HCT116 (cell line): Measurements from ENCODE around the gene ACTRT2. TPM values are rescaled to one million over a fixed set of nuclear protein-coding genes. Genes with fewer than 3 reads are reported as not detected.

Experiments
- ATAC-seq: fragments of 200-7000 bp; cut with Tn5 transposase; 2 replicates; pipeline ENCODE4 v1.9.1; 2020; ENCODE audit warnings: mild to moderate bottlenecking, moderate library complexity
- BruUV-seq: library from RNA; stranded (reverse); fragments of 400-500 nt; replicated peaks from 2 replicates; lab custom pipeline; 2021; lab: Mats Ljungman, UMichigan
- CTCF ChIA-PET: fragments of 300-600 bp; sonication (Branson Sonifier 250); formaldehyde crosslinking; loops from one replicate; lab custom pipeline; 2021; ENCODE audit warnings: antibody characterized with exemption; lab: Charles Lee
- POLR2A ChIA-PET: fragments of 300-600, 350-600 bp; sonication (Branson Sonifier 250); formaldehyde crosslinking; loops from one replicate; lab custom pipeline; 2021; ENCODE audit warnings: antibody characterized with exemption; lab: Charles Lee
- RAD21 ChIA-PET, 2 experiments: fragments of 300-600 bp; sonication (Branson Sonifier 250); formaldehyde crosslinking; loops; one replicate each; lab custom pipeline; 2023; ENCODE audit warnings: low total read pairs in 2 of 2; ENCODE audit not compliant: uncharacterized antibody in 2 of 2, unreplicated experiment in 2 of 2, low non-redundant PET in 1 of 2; lab: Charles Lee
- DNase-seq: peaks from one replicate; pipeline ENCODE4 v3.0.0-alpha.2; 2010; ENCODE audit warnings: low read depth, low spot score
- H2AFZ ChIP-seq: fragments of 200-600 bp; shearing (Covaris generic), sonication (generic); 2 replicates; pipeline ENCODE4 v1.6.1; 2017; ENCODE audit warnings: low read depth, mixed run types, mixed read lengths, antibody characterized with exemption, low read length; ENCODE audit not compliant: poor library complexity, severe bottlenecking
- H3K27ac ChIP-seq: 2 replicates; pipeline ENCODE4 v1.5.1; 2012; ENCODE audit warnings: low read depth, low read length
- H3K27me3 ChIP-seq: fragments of 200-600 bp; sonication (generic); 2 replicates; pipeline ENCODE4 v1.6.1; 2016; ENCODE audit warnings: mixed run types, low read length, mixed read lengths; ENCODE audit not compliant: insufficient read depth
- H3K36me3 ChIP-seq, 2 experiments: fragments of 200-500 bp in 1 of 2; fragments of 200-600 bp in 1 of 2; sonication (Bioruptor generic) in 1 of 2; sonication (generic) in 1 of 2; 2 replicates each; pipeline versions ENCODE4 v1.5.1 to v1.6.1; 2014 to 2016; ENCODE audit warnings: low read length in 2 of 2, inconsistent platforms in 1 of 2, mixed read lengths in 1 of 2, mixed run types in 1 of 2; ENCODE audit not compliant: insufficient read depth in 2 of 2, control insufficient read depth in 1 of 2
- H3K4me1 ChIP-seq, 2 experiments: fragments of 200-600 bp in 1 of 2; sonication (generic) in 1 of 2; 2 replicates each; pipeline versions ENCODE4 v1.5.1 to v1.6.1; 2012 to 2017; ENCODE audit warnings: low read length in 2 of 2, inconsistent platforms in 1 of 2, mild to moderate bottlenecking in 1 of 2, mixed read lengths in 1 of 2, mixed run types in 1 of 2, moderate library complexity in 1 of 2; ENCODE audit not compliant: insufficient read depth in 2 of 2, control insufficient read depth in 1 of 2
- H3K4me2 ChIP-seq: fragments of 200-600 bp; sonication (generic); 2 replicates; pipeline ENCODE4 v1.6.1; 2017; ENCODE audit warnings: mixed run types, low read length, mixed read lengths
- H3K4me3 ChIP-seq, 2 experiments: fragments of 200-600 bp in 1 of 2; sonication (generic) in 1 of 2; replicated peaks in 1 of 2; 2 replicates each; pipeline ENCODE4 v1.5.1; 2011 to 2016; ENCODE audit warnings: low read length in 2 of 2, control low read depth in 1 of 2, low read depth in 1 of 2, mild to moderate bottlenecking in 1 of 2, mixed read lengths in 1 of 2, mixed run types in 1 of 2
- H3K79me2 ChIP-seq: fragments of 200-600 bp; sonication (generic); 2 replicates; pipeline ENCODE4 v1.6.1; 2017; ENCODE audit warnings: mild to moderate bottlenecking, mixed run types, low read length, moderate library complexity, mixed read lengths; ENCODE audit not compliant: insufficient read depth
- H3K9ac ChIP-seq: fragments of 200-600 bp; sonication (generic); 2 replicates; pipeline ENCODE4 v1.6.1; 2016; ENCODE audit warnings: low read length, mixed read lengths
- H3K9me2 ChIP-seq: fragments of 200-600 bp; sonication (generic), shearing (Covaris generic); 2 replicates; pipeline ENCODE4 v1.6.1; 2017; ENCODE audit warnings: mixed run types, mild to moderate bottlenecking, moderate library complexity; ENCODE audit not compliant: insufficient read depth
- H3K9me3 ChIP-seq, 2 experiments: fragments of 200-500 bp in 1 of 2; fragments of 200-600 bp in 1 of 2; sonication (Bioruptor generic) in 1 of 2; sonication (generic) in 1 of 2; 2 replicates each; pipeline ENCODE4 v1.6.1; 2014 to 2017; ENCODE audit warnings: low read length in 2 of 2, mixed read lengths in 2 of 2, inconsistent platforms in 1 of 2, low read depth in 1 of 2, mild to moderate bottlenecking in 1 of 2, mixed run types in 1 of 2, moderate library complexity in 1 of 2; ENCODE audit not compliant: control insufficient read depth in 1 of 2, insufficient read depth in 1 of 2
- H4K20me1 ChIP-seq: fragments of 200-600 bp; sonication (generic), shearing (Covaris generic); 2 replicates; pipeline ENCODE4 v1.6.1; 2017; ENCODE audit warnings: mixed run types, mild to moderate bottlenecking, moderate library complexity; ENCODE audit not compliant: insufficient read depth
- CBX3 ChIP-seq: IDR thresholded peaks from 2 replicates; pipeline ENCODE4 v1.6.1; 2012; ENCODE audit warnings: low read depth
- CEBPB ChIP-seq: IDR thresholded peaks from 2 replicates; pipeline ENCODE4 v1.6.1; 2012; ENCODE audit warnings: low read depth
- EGR1 ChIP-seq: IDR thresholded peaks from 2 replicates; pipeline ENCODE4 v1.6.1; 2012; ENCODE audit warnings: low read depth
- EZH2 ChIP-seq: fragments of 200-600 bp; sonication (generic); IDR thresholded peaks from 2 replicates; pipeline ENCODE4 v1.6.1; 2017; ENCODE audit warnings: antibody characterized with exemption, mixed run types
- FOSL1 ChIP-seq: IDR thresholded peaks from 2 replicates; pipeline ENCODE4 v1.6.1; 2012; ENCODE audit warnings: low read depth
- SIN3A ChIP-seq: IDR thresholded peaks from 2 replicates; pipeline ENCODE4 v1.6.1; 2012; ENCODE audit warnings: low read depth
- SP1 ChIP-seq: IDR thresholded peaks from 2 replicates; pipeline ENCODE4 v1.6.1; 2012; ENCODE audit warnings: low read depth
- TCF7L2 ChIP-seq: IDR thresholded peaks from 2 replicates; pipeline ENCODE4 v1.7.0; 2011; ENCODE audit warnings: borderline replicate concordance, inconsistent platforms; ENCODE audit not compliant: insufficient read depth, insufficient read length; ENCODE audit errors: extremely low read depth
- YY1 ChIP-seq: IDR thresholded peaks from 2 replicates; pipeline ENCODE4 v1.6.1; 2011; ENCODE audit warnings: low read length, low read depth, moderate library complexity, mild to moderate bottlenecking; ENCODE audit not compliant: insufficient replicate concordance; ENCODE audit errors: extremely low read depth
- ZFX ChIP-seq: fragments of 450-650 bp; IDR thresholded peaks from 2 replicates; pipeline ENCODE4 v1.6.1; 2017
- intact Hi-C: fragments of 100-400 bp; cut with micrococcal nuclease; formaldehyde crosslinking; loops from 2 replicates; pipeline ENCODE4 v1.10.0; 2022
- total RNA-seq: library from RNA; stranded (reverse); gene quantifications from one replicate; pipeline ENCODE4 v1.2.1, GENCODE V29; 2021; ENCODE audit not compliant: unreplicated experiment
- TF ChIP-seq, protein P1 (sequence below): IDR thresholded peaks from 2 replicates; pipeline ENCODE4 v1.6.1; 2012; ENCODE audit warnings: low read depth
- TF ChIP-seq, protein P2 (sequence below): IDR thresholded peaks from 2 replicates; pipeline ENCODE4 v1.6.1; 2011; ENCODE audit warnings: mild to moderate bottlenecking, low read length, moderate library complexity; ENCODE audit not compliant: insufficient replicate concordance; ENCODE audit errors: extremely low read depth

ACTRT2 gene
- total RNA-seq, 1 experiment from 2014 or later = not detected

DNA sequence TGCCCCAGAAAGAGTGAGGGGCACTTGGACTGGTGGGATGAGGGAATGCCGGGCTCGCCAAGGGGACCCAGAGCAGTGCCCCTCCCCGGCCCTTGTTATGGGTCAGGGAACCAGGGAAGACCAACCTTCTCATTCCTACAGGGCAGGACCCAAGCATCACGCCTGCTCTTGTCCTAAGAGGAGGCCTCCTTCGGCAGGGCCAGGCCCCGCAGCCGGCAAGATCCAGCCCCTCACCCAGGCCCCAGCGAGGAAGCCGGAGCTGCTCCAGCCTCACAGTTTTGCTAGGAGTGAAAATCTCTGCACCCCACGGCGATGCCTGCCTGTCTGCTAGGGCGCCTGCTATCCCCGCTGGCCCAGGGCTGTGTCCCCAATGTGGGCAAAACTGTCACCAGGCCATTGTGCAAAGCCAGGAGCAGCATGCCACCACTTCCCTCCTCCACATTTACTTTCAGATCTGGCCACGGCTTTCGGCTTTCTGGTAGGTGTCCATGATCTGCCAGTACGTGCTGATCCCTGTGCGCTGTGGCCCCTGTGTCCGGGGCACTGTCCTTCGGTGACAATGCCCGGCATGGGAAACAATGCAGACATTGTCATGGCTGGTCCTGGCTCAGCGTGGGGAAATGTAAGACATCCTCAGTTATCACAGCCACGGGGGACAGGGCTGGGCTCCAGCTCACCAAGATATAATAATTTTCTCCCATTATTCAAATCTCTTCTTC, 9.6 kb downstream of the ACTRT2 start:
- ChIA-PET POLR2A (no interaction called here), CTCF (no interaction called here), RAD21 (no interaction called here)
- Histone ChIP-seq H3K4me3 (no peak overlapping the region), H3K9me2 (no peaks in the 10 kb centered on the region), H3K9me3 (no peaks in the 10 kb centered on the region), H2AFZ (no peak overlapping the region), H4K20me1 (no peaks in the 10 kb centered on the region), H3K4me1 (no peaks in the 10 kb centered on the region), H3K9ac (no peak overlapping the region), H3K36me3 (no peaks in the 10 kb centered on the region), H3K4me2 (no peak overlapping the region), H3K79me2 (no peaks in the 10 kb centered on the region), H3K27ac (no peak overlapping the region), H3K27me3 (peaks cover 8% of the 10 kb centered on the region; the same call in 1 of the 2 replicates)
- intact Hi-C loops = no loop called here
- TF ChIP-seq TCF7L2 (no peak), SIN3A (no peak)
- DNase-seq (no peak), ATAC-seq (no peak)
- BruUV-seq = no TSS peak

DNA sequence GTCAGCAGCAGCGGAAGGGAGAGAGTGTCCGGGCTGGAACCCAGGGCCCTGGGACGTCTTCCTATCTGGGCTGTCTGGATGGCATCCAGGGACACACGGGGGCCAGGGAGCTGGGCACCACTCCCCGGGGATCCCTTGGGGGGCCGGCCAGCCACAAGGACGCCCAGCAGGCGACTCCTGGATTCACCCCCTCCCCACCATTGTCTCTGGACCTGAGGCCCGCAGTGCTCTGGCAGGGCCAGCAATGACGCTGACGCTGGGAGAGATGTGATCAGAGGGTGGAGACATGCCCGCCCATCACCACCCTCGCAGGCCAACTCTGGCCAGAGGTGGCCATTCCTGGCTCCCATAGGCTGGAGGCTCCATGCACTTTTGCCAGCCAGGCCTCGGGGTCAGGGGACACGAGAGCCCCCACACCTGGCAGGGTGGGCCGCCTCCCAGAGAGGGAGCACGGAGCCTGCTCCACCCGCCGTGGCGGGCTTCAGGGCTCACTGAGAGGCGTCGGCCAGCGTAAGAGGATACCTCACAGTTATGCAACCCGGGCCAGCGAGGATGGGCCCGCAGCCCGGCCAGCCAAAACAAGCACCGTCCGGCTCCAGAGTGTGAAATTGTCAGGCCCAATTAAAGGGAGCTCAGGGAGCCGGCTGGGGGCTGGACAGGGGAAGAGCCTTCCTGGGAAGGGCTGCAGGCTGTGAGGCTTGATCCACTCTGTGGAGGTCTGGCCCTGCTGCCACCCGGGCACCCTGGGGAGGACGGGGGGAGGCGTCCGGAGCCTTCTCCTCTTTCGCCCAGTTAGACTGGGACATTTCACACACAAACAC, 10.3 kb downstream of the ACTRT2 start:
- ChIA-PET CTCF (no interaction called here), POLR2A (no interaction called here), RAD21 (no interaction called here)
- Histone ChIP-seq H2AFZ (no peak overlapping the region), H3K9me3 (no peaks in the 10 kb centered on the region), H3K36me3 (no peaks in the 10 kb centered on the region), H3K9me2 (no peaks in the 10 kb centered on the region), H3K27me3 (peaks cover 9% of the 10 kb centered on the region; the same call in 1 of the 2 replicates), H3K4me3 (no peak overlapping the region), H4K20me1 (no peaks in the 10 kb centered on the region), H3K79me2 (no peaks in the 10 kb centered on the region), H3K4me2 (no peak overlapping the region), H3K9ac (no peak overlapping the region), H3K27ac (no peak overlapping the region), H3K4me1 (no peaks in the 10 kb centered on the region)
- DNase-seq = no peak
- intact Hi-C loops = no loop called here
- no peak for ATAC-seq
- no TSS peak for BruUV-seq
- TF ChIP-seq YY1 = no peak
- no peak for TF ChIP-seq CBX3
- TF ChIP-seq ZFX = no peak
- no peak for TF ChIP-seq EZH2
- TF ChIP-seq, protein P1, sequence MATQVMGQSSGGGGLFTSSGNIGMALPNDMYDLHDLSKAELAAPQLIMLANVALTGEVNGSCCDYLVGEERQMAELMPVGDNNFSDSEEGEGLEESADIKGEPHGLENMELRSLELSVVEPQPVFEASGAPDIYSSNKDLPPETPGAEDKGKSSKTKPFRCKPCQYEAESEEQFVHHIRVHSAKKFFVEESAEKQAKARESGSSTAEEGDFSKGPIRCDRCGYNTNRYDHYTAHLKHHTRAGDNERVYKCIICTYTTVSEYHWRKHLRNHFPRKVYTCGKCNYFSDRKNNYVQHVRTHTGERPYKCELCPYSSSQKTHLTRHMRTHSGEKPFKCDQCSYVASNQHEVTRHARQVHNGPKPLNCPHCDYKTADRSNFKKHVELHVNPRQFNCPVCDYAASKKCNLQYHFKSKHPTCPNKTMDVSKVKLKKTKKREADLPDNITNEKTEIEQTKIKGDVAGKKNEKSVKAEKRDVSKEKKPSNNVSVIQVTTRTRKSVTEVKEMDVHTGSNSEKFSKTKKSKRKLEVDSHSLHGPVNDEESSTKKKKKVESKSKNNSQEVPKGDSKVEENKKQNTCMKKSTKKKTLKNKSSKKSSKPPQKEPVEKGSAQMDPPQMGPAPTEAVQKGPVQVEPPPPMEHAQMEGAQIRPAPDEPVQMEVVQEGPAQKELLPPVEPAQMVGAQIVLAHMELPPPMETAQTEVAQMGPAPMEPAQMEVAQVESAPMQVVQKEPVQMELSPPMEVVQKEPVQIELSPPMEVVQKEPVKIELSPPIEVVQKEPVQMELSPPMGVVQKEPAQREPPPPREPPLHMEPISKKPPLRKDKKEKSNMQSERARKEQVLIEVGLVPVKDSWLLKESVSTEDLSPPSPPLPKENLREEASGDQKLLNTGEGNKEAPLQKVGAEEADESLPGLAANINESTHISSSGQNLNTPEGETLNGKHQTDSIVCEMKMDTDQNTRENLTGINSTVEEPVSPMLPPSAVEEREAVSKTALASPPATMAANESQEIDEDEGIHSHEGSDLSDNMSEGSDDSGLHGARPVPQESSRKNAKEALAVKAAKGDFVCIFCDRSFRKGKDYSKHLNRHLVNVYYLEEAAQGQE = no peak
- no peak for TF ChIP-seq FOSL1
- TF ChIP-seq, protein P2, sequence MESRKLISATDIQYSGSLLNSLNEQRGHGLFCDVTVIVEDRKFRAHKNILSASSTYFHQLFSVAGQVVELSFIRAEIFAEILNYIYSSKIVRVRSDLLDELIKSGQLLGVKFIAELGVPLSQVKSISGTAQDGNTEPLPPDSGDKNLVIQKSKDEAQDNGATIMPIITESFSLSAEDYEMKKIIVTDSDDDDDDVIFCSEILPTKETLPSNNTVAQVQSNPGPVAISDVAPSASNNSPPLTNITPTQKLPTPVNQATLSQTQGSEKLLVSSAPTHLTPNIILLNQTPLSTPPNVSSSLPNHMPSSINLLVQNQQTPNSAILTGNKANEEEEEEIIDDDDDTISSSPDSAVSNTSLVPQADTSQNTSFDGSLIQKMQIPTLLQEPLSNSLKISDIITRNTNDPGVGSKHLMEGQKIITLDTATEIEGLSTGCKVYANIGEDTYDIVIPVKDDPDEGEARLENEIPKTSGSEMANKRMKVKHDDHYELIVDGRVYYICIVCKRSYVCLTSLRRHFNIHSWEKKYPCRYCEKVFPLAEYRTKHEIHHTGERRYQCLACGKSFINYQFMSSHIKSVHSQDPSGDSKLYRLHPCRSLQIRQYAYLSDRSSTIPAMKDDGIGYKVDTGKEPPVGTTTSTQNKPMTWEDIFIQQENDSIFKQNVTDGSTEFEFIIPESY = no peak
- no peak for TF ChIP-seq SP1
- no peak for TF ChIP-seq TCF7L2
- TF ChIP-seq EGR1 = no peak
- no peak for TF ChIP-seq CEBPB
